HEK293T (cell line): ENCODE data around the gene HLCS.

ENCODE experiments used
- CTCF ChIA-PET: fragments of 350-600 bp; formaldehyde crosslinking; extraction: SDS; loops from one replicate; lab custom pipeline; 2021; ENCODE audit warnings: antibody characterized with exemption, inconsistent platforms; lab: Yijun Ruan, JAX
- POLR2A ChIA-PET: fragments of 350-600 bp; formaldehyde crosslinking; extraction: SDS; loops from one replicate; lab custom pipeline; 2020; ENCODE audit warnings: antibody characterized with exemption, inconsistent platforms; lab: Yijun Ruan, JAX
- DNase-seq: peaks from one replicate; pipeline ENCODE4 v3.0.0; 2012; ENCODE audit warnings: mixed read lengths; ENCODE audit errors: extremely low spot score
- ARNT ChIP-seq: fragments of 450-650 bp; IDR thresholded peaks from 2 replicates; pipeline ENCODE4 v1.6.1; 2017; ENCODE audit warnings: mild to moderate bottlenecking
- BHLHE40 ChIP-seq: fragments of 450-650 bp; IDR thresholded peaks from 2 replicates; pipeline ENCODE4 v1.6.1; 2016; ENCODE audit warnings: mild to moderate bottlenecking, moderate library complexity, borderline replicate concordance
- CTBP1 ChIP-seq: fragments of 450-650 bp; IDR thresholded peaks from 2 replicates; pipeline ENCODE4 v1.6.1; 2016; ENCODE audit warnings: borderline replicate concordance
- ELF4 ChIP-seq: fragments of 450-650 bp; IDR thresholded peaks from 2 replicates; pipeline ENCODE4 v1.6.1; 2017; ENCODE audit warnings: antibody characterized with exemption
- FOXA1 ChIP-seq: fragments of 450-650 bp; IDR thresholded peaks from 2 replicates; pipeline ENCODE4 v1.6.1; 2016; ENCODE audit warnings: mild to moderate bottlenecking
- FOXK2 ChIP-seq: fragments of 450-650 bp; IDR thresholded peaks from 2 replicates; pipeline ENCODE4 v1.6.1; 2016; ENCODE audit warnings: mild to moderate bottlenecking
- FOXM1 ChIP-seq: fragments of 450-650 bp; IDR thresholded peaks from 2 replicates; pipeline ENCODE4 v1.6.1; 2017; ENCODE audit warnings: mild to moderate bottlenecking, borderline replicate concordance
- HDGF ChIP-seq: fragments of 450-650 bp; IDR thresholded peaks from 2 replicates; pipeline ENCODE4 v1.6.1; 2017; ENCODE audit warnings: antibody characterized with exemption, borderline replicate concordance
- L3MBTL2 ChIP-seq: fragments of 450-650 bp; conservative IDR thresholded peaks from 2 replicates; pipeline ENCODE4 v1.6.1; 2016; ENCODE audit warnings: mild to moderate bottlenecking
- LEF1 ChIP-seq: fragments of 450-650 bp; IDR thresholded peaks from 2 replicates; pipeline ENCODE4 v1.6.1; 2017; ENCODE audit warnings: mild to moderate bottlenecking, borderline replicate concordance
- NFRKB ChIP-seq: fragments of 450-650 bp; IDR thresholded peaks from 2 replicates; pipeline ENCODE4 v1.6.1; 2016; ENCODE audit warnings: mild to moderate bottlenecking, moderate library complexity
- SP1 ChIP-seq: fragments of 450-650 bp; IDR thresholded peaks from 2 replicates; pipeline ENCODE4 v1.6.1; 2017
- SUZ12 ChIP-seq: fragments of 450-650 bp; IDR thresholded peaks from 2 replicates; pipeline ENCODE4 v1.6.1; 2016; ENCODE audit warnings: mild to moderate bottlenecking
- TARDBP ChIP-seq: fragments of 450-650 bp; IDR thresholded peaks from 2 replicates; pipeline ENCODE4 v1.6.1; 2016
- ZNF384 ChIP-seq: fragments of 450-650 bp; IDR thresholded peaks from 2 replicates; pipeline ENCODE4 v1.6.1; 2016
- TF ChIP-seq, protein P1 (sequence below): fragments of 450-650 bp; IDR thresholded peaks from 2 replicates; pipeline ENCODE4 v1.6.1; 2016

The HLCS gene

DNA sequence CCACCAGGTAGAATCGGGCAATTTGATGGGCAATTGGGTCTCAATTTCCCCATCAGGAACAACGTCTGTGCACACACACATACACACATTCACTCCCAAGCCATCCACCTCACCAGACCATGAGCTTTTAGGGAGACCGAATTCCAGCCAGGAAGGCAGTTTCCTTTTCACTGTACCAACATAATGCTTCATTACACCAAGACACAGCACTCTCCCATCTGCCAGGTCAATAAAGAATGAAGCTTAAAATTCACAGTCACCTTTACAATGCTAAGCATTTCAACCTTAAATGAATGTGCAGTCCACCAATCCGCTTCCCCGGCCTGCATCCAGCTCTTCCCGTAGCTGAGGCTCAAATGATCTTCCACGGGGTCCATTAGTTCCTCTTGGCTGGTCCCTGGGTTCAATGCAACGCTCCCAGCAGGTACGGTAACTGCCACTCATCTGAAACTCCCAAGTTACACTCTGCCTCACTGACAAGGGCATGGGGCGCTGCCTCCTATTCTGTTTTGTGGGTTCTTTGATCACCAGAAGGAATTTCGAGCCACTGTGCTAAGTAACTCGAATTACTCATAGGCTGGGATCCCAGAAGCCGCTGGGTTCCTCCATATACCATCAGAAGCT is 162.5 kb downstream of the HLCS start:
- ChIA-PET POLR2A (interaction anchor here (1.2 kb wide), 1 partner anchor 16 kb away, joined by 8 read pairs; no protein-coding TSS in a partner anchor), CTCF (no interaction called here)
- no peak for DNase-seq
- TF ChIP-seq TARDBP (no peak), LEF1 (no peak), BHLHE40 (no peak), SP1 (no peak), NFRKB (no peak), CTBP1 (no peak), ELF4 (no peak), ARNT (no peak), FOXA1 (no peak), L3MBTL2 (no peak), HDGF (no peak), FOXK2 (no peak), SUZ12 (no peak), ZNF384 (no peak), FOXM1 (no peak)
- TF ChIP-seq, protein P1, sequence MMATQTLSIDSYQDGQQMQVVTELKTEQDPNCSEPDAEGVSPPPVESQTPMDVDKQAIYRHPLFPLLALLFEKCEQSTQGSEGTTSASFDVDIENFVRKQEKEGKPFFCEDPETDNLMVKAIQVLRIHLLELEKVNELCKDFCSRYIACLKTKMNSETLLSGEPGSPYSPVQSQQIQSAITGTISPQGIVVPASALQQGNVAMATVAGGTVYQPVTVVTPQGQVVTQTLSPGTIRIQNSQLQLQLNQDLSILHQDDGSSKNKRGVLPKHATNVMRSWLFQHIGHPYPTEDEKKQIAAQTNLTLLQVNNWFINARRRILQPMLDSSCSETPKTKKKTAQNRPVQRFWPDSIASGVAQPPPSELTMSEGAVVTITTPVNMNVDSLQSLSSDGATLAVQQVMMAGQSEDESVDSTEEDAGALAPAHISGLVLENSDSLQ = no peak

DNA sequence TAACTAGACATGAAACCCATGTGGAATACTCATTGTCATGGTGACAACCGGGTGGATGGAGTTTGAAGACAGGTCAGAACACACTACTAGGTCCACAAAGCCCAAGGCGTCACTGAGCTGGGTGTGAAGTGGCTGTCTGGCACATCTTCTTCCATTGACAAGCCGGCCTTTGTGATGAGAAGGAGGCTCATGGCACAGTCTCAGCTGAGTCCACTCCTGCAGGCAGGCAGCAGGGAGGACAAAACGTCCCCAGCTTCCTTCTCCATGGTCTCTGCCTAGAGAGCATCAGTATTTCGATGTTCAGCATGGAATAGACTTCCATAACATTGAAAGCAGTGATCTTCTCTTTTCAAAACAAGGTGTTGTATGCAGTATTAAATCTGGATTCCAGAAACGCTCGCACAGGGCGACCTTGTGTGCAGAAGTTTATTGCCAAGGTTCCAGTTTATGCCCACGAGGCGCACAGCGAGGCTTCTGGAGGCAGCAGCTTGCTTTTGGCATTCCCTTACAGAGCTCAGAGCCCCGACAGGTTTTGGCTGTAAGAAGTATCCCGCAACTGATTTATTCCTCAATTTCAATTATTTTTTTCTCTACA is 163.3 kb downstream of the HLCS start:
- no peak for TF ChIP-seq CTBP1
- no peak for TF ChIP-seq FOXA1
- no peak for TF ChIP-seq ZNF384
- TF ChIP-seq, protein P1 = no peak
- TF ChIP-seq LEF1 = no peak
- no peak for TF ChIP-seq NFRKB
- no peak for TF ChIP-seq HDGF
- no peak for TF ChIP-seq ELF4
- TF ChIP-seq TARDBP = no peak
- TF ChIP-seq BHLHE40 = no peak
- TF ChIP-seq ARNT = no peak
- TF ChIP-seq FOXK2 = no peak
- TF ChIP-seq FOXM1 = no peak
- no peak for TF ChIP-seq SUZ12
- TF ChIP-seq SP1 = no peak
- no peak for TF ChIP-seq L3MBTL2
- ChIA-PET POLR2A (interaction anchor here (1.2 kb wide), 1 partner anchor 15 kb away, joined by 8 read pairs; no protein-coding TSS in a partner anchor), CTCF (interaction anchor here (0.7 kb wide), 1 partner anchor 172 kb away, joined by 3 read pairs; no protein-coding TSS in a partner anchor)

DNA sequence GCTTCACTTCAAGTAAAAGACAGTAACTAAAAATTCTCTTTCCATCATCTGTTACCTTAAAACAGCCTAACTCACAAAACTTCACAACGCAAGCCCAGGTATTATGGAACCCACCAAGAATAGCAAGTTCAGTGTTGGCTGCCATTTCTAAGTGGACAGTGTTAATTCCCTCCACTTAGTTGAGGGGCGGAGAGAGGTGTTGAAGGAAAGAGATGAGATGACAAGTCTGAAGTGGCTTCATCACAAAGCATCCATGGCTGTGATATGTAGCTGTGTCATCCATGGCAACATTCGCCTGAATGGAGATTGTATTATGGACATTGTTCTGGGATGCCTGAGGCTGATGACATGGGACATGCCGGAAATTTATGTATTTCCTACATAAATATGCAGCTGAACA is 165.7 kb downstream of the HLCS start:
- ChIA-PET CTCF (no interaction called here), POLR2A (no interaction called here)
- TF ChIP-seq, protein P1 = no peak
- TF ChIP-seq FOXM1 = no peak
- no peak for TF ChIP-seq LEF1
- TF ChIP-seq ELF4 = no peak
- TF ChIP-seq FOXA1 = no peak
- no peak for TF ChIP-seq L3MBTL2
- no peak for TF ChIP-seq NFRKB
- no peak for DNase-seq

More for the DNA sequence above, 163.3 kb downstream of the HLCS start:
- DNase-seq = no peak

DNA sequence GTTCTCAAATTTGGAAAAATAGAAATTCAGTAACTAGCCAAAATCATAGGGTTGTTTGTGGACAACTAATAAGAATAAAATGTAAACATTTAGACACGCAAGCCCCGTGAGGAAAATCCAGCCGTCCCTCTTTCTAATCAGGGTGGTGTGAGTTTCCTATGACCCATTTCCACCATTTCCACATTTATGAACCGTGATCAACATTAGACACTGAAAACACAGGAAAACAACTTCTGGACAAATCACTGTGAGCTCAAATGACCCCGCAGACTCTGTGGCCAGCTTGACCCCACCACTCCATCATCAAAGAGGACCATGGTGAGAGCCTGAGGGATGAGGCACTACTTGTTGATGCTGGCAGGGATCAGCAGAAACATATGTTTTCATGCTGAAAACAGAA is 166.6 kb downstream of the HLCS start:
- TF ChIP-seq ELF4 (no peak), ARNT (no peak), SP1 (no peak), TARDBP (no peak), SUZ12 (no peak), NFRKB (no peak), FOXK2 (no peak), CTBP1 (no peak), LEF1 (no peak), HDGF (no peak), ZNF384 (no peak), FOXM1 (no peak), L3MBTL2 (no peak), BHLHE40 (no peak), FOXA1 (no peak)
- TF ChIP-seq, protein P1 = no peak
- CTCF ChIA-PET = no interaction called here
- DNase-seq = no peak
- POLR2A ChIA-PET = no interaction called here

DNA sequence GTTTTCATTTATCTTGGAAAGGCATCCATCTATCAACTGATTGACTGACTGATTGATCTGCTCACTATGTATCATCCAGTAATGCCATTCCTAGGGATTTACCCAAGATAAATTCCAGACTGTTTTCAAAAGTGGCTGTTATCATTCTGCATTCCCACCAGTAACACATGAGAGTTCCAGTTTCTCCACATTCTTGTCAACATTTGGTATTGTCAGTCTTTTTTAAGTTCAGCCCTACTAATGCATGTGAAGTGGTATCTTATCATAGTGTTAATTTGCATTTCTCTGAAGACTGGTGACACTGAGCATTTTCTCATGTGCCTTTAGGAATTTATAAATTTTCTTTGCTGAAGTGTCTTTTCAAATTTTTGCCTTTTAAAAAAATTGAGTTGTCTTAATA is 168.0 kb downstream of the HLCS start:
- ChIA-PET POLR2A (no interaction called here), CTCF (no interaction called here)
- DNase-seq = no peak

More for the DNA sequence above, 168.0 kb downstream of the HLCS start:
- TF ChIP-seq L3MBTL2 = no peak
- TF ChIP-seq, protein P1 = no peak
- TF ChIP-seq SUZ12 = no peak
- TF ChIP-seq SP1 = no peak
- no peak for TF ChIP-seq CTBP1
- TF ChIP-seq ELF4 = no peak
- TF ChIP-seq HDGF = no peak
- TF ChIP-seq FOXA1 = no peak
- TF ChIP-seq FOXK2 = no peak
- no peak for TF ChIP-seq TARDBP
- no peak for TF ChIP-seq NFRKB
- no peak for TF ChIP-seq FOXM1
- TF ChIP-seq ZNF384 = no peak
- no peak for TF ChIP-seq BHLHE40
- no peak for TF ChIP-seq ARNT
- no peak for TF ChIP-seq LEF1
